ENCODE measurements around the gene SPATA31D3.

DNA sequence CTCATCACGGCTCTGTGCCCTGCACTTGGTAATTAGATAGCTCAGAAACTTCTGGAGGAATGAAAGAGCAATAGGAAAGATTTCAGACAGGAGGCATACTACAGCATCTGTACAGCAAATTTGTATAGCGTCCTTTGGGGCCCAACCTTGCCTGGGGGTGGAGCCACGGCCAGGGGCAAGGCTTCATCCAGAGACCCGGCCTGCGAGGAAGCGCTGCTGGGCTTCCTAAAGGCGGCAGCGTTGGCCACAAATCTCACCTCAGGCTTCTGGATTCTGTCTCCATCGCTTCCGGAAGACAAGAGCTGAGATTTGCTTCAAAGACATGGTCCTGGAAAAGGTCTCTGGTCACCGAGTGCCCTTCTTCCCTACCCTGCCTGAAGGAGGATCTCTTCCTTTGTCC is 33.1 kb downstream of the SPATA31D3 start:
- no peak for TF ChIP-seq SUZ12 (IDR thresholded peaks at IDR 0.05; ENCODE audit: low read length)
- TF ChIP-seq CREB1 (IDR thresholded peaks at IDR 0.05), result no peak
- TF ChIP-seq SP1 (IDR thresholded peaks at IDR 0.05; ENCODE audit: low read depth, low read length), result no peak
- TF ChIP-seq, protein P1, sequence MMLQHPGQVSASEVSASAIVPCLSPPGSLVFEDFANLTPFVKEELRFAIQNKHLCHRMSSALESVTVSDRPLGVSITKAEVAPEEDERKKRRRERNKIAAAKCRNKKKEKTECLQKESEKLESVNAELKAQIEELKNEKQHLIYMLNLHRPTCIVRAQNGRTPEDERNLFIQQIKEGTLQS (IDR thresholded peaks at IDR 0.05; ENCODE audit: insufficient read depth, low read depth, low read length), result no peak
- TF ChIP-seq POLR2A (IDR thresholded peaks at IDR 0.05; ENCODE audit: control extremely low read depth in 1 of 2, low read depth in 2 of 2, low read length in 2 of 2), result no peak
- TF ChIP-seq, protein P2, sequence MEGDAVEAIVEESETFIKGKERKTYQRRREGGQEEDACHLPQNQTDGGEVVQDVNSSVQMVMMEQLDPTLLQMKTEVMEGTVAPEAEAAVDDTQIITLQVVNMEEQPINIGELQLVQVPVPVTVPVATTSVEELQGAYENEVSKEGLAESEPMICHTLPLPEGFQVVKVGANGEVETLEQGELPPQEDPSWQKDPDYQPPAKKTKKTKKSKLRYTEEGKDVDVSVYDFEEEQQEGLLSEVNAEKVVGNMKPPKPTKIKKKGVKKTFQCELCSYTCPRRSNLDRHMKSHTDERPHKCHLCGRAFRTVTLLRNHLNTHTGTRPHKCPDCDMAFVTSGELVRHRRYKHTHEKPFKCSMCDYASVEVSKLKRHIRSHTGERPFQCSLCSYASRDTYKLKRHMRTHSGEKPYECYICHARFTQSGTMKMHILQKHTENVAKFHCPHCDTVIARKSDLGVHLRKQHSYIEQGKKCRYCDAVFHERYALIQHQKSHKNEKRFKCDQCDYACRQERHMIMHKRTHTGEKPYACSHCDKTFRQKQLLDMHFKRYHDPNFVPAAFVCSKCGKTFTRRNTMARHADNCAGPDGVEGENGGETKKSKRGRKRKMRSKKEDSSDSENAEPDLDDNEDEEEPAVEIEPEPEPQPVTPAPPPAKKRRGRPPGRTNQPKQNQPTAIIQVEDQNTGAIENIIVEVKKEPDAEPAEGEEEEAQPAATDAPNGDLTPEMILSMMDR (IDR thresholded peaks at IDR 0.05; ENCODE audit: control extremely low read depth in 1 of 3, insufficient read depth in 1 of 3, low read depth in 1 of 3, low read length in 3 of 3), result peak in 2 of 3 experiments; percentile 3 to 23; a peak in 1 of 4 replicates
- no peak for TF ChIP-seq NANOG (IDR thresholded peaks at IDR 0.05; ENCODE audit: insufficient read depth, low read depth, low read length, poor library complexity, severe bottlenecking)
- no peak for TF ChIP-seq CHD2 (IDR thresholded peaks at IDR 0.05; ENCODE audit: low read length)
- TF ChIP-seq, protein P3, sequence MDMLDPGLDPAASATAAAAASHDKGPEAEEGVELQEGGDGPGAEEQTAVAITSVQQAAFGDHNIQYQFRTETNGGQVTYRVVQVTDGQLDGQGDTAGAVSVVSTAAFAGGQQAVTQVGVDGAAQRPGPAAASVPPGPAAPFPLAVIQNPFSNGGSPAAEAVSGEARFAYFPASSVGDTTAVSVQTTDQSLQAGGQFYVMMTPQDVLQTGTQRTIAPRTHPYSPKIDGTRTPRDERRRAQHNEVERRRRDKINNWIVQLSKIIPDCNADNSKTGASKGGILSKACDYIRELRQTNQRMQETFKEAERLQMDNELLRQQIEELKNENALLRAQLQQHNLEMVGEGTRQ (IDR thresholded peaks at IDR 0.05; ENCODE audit: low read length), result no peak
- no peak for TF ChIP-seq TAF1 (IDR thresholded peaks at IDR 0.05; ENCODE audit: low read depth, low read length)
- no peak for TF ChIP-seq ZNF274 (IDR thresholded peaks at IDR 0.05; ENCODE audit: borderline replicate concordance, extremely low read depth, low read length)
- no peak for TF ChIP-seq NRF1 (IDR thresholded peaks at IDR 0.05; ENCODE audit: low read depth, low read length)
- TF ChIP-seq JUND (IDR thresholded peaks at IDR 0.05; ENCODE audit: low read length), result no peak

All from H1 (cell line).